MM.1S (cell line): Measurements from ENCODE around the gene MIPOL1.

Experiments
- DNase-seq: peaks from one replicate; pipeline ENCODE4 v3.0.0-alpha.2; 2015
- H2AFZ ChIP-seq: fragments of 300-600 bp; sonication (generic); 2 replicates; pipeline ENCODE4 v1.6.0; 2016; ENCODE audit warnings: antibody characterized with exemption, low read length
- H3F3A ChIP-seq: fragments of 300-600 bp; sonication (generic); 2 replicates; pipeline ENCODE4 v1.6.1; 2016; ENCODE audit warnings: mild to moderate bottlenecking, antibody characterized with exemption, low read length, moderate library complexity, mixed read lengths; ENCODE audit not compliant: insufficient read depth
- H3K27ac ChIP-seq: fragments of 300-600 bp; sonication (generic); 2 replicates; pipeline ENCODE4 v1.5.1; 2016; ENCODE audit warnings: mild to moderate bottlenecking, low read length
- H3K27me3 ChIP-seq: fragments of 300-600 bp; sonication (generic); replicated peaks from 2 replicates; pipeline ENCODE4 v1.6.0; 2016; ENCODE audit warnings: low read length; ENCODE audit not compliant: insufficient read depth
- H3K36me3 ChIP-seq: fragments of 300-600 bp; sonication (generic); replicated peaks from 2 replicates; pipeline ENCODE4 v1.6.1; 2016; ENCODE audit warnings: mild to moderate bottlenecking, low read length, mixed read lengths; ENCODE audit not compliant: insufficient read depth
- H3K4me1 ChIP-seq: fragments of 300-600 bp; sonication (generic); 2 replicates; pipeline ENCODE4 v1.6.1; 2016; ENCODE audit warnings: low read length, mixed read lengths
- H3K4me2 ChIP-seq: fragments of 300-600 bp; sonication (generic); 2 replicates; pipeline ENCODE4 v1.6.0; 2016; ENCODE audit warnings: low read depth, low read length
- H3K4me3 ChIP-seq: fragments of 300-600 bp; sonication (generic); 2 replicates; pipeline ENCODE4 v1.5.1; 2016; ENCODE audit warnings: low read length, mixed read lengths
- H3K79me2 ChIP-seq: fragments of 300-600 bp; sonication (generic); 2 replicates; pipeline ENCODE4 v1.6.1; 2016; ENCODE audit warnings: mixed run types, low read length, mixed read lengths
- H3K9ac ChIP-seq: fragments of 300-600 bp; sonication (generic); 2 replicates; pipeline ENCODE4 v1.6.1; 2016; ENCODE audit warnings: low read length, mixed read lengths
- H3K9me2 ChIP-seq: fragments of 300-600 bp; sonication (generic); replicated peaks from 2 replicates; pipeline ENCODE4 v1.6.1; 2016; ENCODE audit warnings: mild to moderate bottlenecking, low read length, mixed read lengths; ENCODE audit not compliant: insufficient read depth
- H3K9me3 ChIP-seq: fragments of 300-600 bp; sonication (generic); replicated peaks from 2 replicates; pipeline ENCODE4 v1.6.1; 2016; ENCODE audit warnings: mild to moderate bottlenecking, low read length, mixed read lengths; ENCODE audit not compliant: insufficient read depth
- H4K20me1 ChIP-seq: fragments of 300-600 bp; sonication (generic); 2 replicates; pipeline ENCODE4 v1.6.1; 2016; ENCODE audit warnings: mild to moderate bottlenecking, low read length, moderate library complexity, mixed read lengths; ENCODE audit not compliant: insufficient read depth
- EZH2 ChIP-seq: fragments of 300-600 bp; sonication (generic); optimal IDR thresholded peaks from 2 replicates; pipeline ENCODE3; 2017; ENCODE audit warnings: low read depth, mild to moderate bottlenecking, antibody characterized with exemption, low read length, mixed read lengths
- EZH2phosphoT487 ChIP-seq: fragments of 300-600 bp; sonication (generic); IDR thresholded peaks from 2 replicates; pipeline ENCODE4 v1.6.1; 2018; ENCODE audit warnings: antibody characterized with exemption, low read length
- TF ChIP-seq, protein P1 (sequence below): fragments of 300-600 bp; sonication (generic); IDR thresholded peaks from 2 replicates; pipeline ENCODE4 v1.5.1; 2016; ENCODE audit warnings: antibody characterized with exemption, low read length, mixed read lengths

The MIPOL1 gene

DNA sequence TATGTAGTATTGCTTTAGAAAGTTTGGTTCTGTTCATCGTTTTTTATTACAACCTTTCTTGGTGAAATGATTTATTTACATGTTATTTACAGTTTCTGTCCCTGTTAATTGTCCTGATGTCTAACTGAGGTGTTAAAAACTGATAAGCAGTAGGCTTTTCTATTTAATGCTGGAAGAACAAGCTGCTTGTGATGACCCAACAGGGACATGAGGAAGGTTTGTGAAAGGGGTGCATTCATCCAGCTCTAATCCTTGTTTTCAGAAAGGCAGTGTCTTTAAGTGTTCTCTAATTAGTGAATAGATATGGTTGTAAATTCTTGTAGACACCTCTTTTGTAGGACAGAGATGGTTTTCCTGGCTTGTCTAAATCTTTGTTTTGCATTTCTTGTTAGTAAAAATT lies 205.9 kb downstream of the MIPOL1 start:
- no peak for TF ChIP-seq EZH2
- TF ChIP-seq, protein P1, sequence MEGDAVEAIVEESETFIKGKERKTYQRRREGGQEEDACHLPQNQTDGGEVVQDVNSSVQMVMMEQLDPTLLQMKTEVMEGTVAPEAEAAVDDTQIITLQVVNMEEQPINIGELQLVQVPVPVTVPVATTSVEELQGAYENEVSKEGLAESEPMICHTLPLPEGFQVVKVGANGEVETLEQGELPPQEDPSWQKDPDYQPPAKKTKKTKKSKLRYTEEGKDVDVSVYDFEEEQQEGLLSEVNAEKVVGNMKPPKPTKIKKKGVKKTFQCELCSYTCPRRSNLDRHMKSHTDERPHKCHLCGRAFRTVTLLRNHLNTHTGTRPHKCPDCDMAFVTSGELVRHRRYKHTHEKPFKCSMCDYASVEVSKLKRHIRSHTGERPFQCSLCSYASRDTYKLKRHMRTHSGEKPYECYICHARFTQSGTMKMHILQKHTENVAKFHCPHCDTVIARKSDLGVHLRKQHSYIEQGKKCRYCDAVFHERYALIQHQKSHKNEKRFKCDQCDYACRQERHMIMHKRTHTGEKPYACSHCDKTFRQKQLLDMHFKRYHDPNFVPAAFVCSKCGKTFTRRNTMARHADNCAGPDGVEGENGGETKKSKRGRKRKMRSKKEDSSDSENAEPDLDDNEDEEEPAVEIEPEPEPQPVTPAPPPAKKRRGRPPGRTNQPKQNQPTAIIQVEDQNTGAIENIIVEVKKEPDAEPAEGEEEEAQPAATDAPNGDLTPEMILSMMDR: no peak
- TF ChIP-seq EZH2phosphoT487: no peak
- H3K9me3 ChIP-seq: no peaks in the 10 kb centered on the region
- no peaks in the 10 kb centered on the region for H3K4me1 ChIP-seq
- H3F3A ChIP-seq: no peaks in the 10 kb centered on the region
- no peak overlapping the region for H3K9ac ChIP-seq
- H3K27ac ChIP-seq: no peak overlapping the region
- H3K27me3 ChIP-seq: no peaks in the 10 kb centered on the region
- no peak overlapping the region for H2AFZ ChIP-seq
- H4K20me1 ChIP-seq: no peaks in the 10 kb centered on the region
- H3K9me2 ChIP-seq: no peaks in the 10 kb centered on the region
- no peaks in the 10 kb centered on the region for H3K79me2 ChIP-seq
- H3K4me2 ChIP-seq: no peak overlapping the region
- no peak for DNase-seq
- no peaks in the 10 kb centered on the region for H3K36me3 ChIP-seq
- H3K4me3 ChIP-seq: no peak overlapping the region

DNA sequence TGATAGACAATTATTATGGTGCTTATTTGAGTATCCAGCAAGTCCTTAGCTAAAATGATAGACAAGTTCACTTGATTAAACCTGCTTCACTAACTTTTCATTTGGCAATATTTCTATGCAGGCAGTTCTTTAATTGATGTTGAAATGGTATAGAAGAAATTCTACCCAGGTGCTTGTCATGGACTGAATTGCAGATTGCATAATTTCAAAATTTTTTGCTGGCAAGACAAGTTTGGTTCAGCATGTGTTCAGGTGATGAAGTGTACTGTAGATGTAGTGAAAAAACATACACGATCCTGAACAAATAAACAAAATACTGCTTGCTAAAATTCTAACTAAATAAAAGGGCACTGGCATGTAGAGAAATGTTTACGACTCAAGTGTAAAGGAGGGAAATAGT lies 208.4 kb downstream of the MIPOL1 start:
- no peaks in the 10 kb centered on the region for H3K79me2 ChIP-seq
- TF ChIP-seq EZH2 (no peak), EZH2phosphoT487 (no peak)
- TF ChIP-seq, protein P1: no peak
- H3K9ac ChIP-seq: no peak overlapping the region

DNA sequence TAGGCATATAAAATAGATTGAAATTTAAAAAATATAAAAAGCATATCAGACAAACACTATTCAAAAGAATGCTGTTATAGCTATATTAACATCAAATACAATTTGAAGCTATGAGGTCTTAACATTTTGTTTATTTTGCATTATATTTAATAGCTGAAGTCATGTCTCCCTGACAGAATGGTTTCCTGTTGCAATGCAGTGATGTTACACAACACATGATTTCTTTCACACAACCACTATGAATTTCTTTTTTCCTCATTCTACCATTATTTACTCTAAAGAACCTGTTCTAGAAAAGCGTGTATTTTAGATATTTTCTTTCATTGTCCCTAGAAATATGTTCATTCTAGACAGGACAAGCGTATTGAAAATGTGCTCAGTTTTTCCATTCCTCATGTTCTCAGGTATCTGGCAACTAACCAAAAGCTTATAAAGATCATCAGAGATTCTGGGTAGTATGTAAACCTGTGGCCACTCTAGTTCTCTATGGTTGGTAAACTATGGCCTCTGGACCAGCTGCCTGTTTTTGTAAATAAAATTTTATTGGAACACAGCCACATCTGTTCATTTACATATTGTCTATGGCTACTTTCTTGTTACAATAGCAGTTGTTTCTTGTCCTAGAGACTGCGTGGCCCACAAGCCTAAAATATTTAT lies 213.5 kb downstream of the MIPOL1 start:
- Histone ChIP-seq H2AFZ (no peak overlapping the region), H4K20me1 (no peaks in the 10 kb centered on the region), H3K4me1 (no peaks in the 10 kb centered on the region), H3K79me2 (no peaks in the 10 kb centered on the region), H3K9me2 (no peaks in the 10 kb centered on the region), H3K27ac (no peak overlapping the region), H3F3A (no peaks in the 10 kb centered on the region), H3K36me3 (no peaks in the 10 kb centered on the region), H3K4me3 (no peak overlapping the region), H3K9ac (no peak overlapping the region), H3K27me3 (no peaks in the 10 kb centered on the region), H3K9me3 (no peaks in the 10 kb centered on the region), H3K4me2 (no peak overlapping the region)
- no peak for DNase-seq
- TF ChIP-seq, protein P1: no peak
- no peak for TF ChIP-seq EZH2phosphoT487
- TF ChIP-seq EZH2: no peak

More for the DNA sequence above, 208.4 kb downstream of the MIPOL1 start:
- no peak overlapping the region for H3K4me2 ChIP-seq
- H4K20me1 ChIP-seq: no peaks in the 10 kb centered on the region
- no peaks in the 10 kb centered on the region for H3K27me3 ChIP-seq
- no peaks in the 10 kb centered on the region for H3K9me3 ChIP-seq
- no peaks in the 10 kb centered on the region for H3K9me2 ChIP-seq
- no peaks in the 10 kb centered on the region for H3K4me1 ChIP-seq
- DNase-seq: no peak
- no peaks in the 10 kb centered on the region for H3F3A ChIP-seq
- H3K4me3 ChIP-seq: no peak overlapping the region
- no peak overlapping the region for H3K27ac ChIP-seq
- no peak overlapping the region for H2AFZ ChIP-seq
- no peaks in the 10 kb centered on the region for H3K36me3 ChIP-seq
